HCT116 (cell line): ENCODE results near the gene KCTD10. TPM values are rescaled to one million over a fixed set of nuclear protein-coding genes. Genes with fewer than 3 reads are reported as not detected.

Source experiments
- ATAC-seq: fragments of 200-7000 bp; cut with Tn5 transposase; 2 replicates; pipeline ENCODE4 v1.9.1; 2020; ENCODE audit warnings: mild to moderate bottlenecking, moderate library complexity
- BruUV-seq: library from RNA; stranded (reverse); fragments of 400-500 nt; replicated peaks from 2 replicates; lab custom pipeline; 2021; lab: Mats Ljungman, UMichigan
- CTCF ChIA-PET: fragments of 300-600 bp; sonication (Branson Sonifier 250); formaldehyde crosslinking; loops from one replicate; lab custom pipeline; 2021; ENCODE audit warnings: antibody characterized with exemption; lab: Charles Lee
- POLR2A ChIA-PET: fragments of 300-600, 350-600 bp; sonication (Branson Sonifier 250); formaldehyde crosslinking; loops from one replicate; lab custom pipeline; 2021; ENCODE audit warnings: antibody characterized with exemption; lab: Charles Lee
- RAD21 ChIA-PET, 2 experiments: fragments of 300-600 bp; sonication (Branson Sonifier 250); formaldehyde crosslinking; loops; one replicate each; lab custom pipeline; 2023; ENCODE audit warnings: low total read pairs in 2 of 2; ENCODE audit not compliant: uncharacterized antibody in 2 of 2, unreplicated experiment in 2 of 2, low non-redundant PET in 1 of 2; lab: Charles Lee
- DNase-seq: peaks from one replicate; pipeline ENCODE4 v3.0.0-alpha.2; 2010; ENCODE audit warnings: low read depth, low spot score
- H2AFZ ChIP-seq: fragments of 200-600 bp; shearing (Covaris generic), sonication (generic); 2 replicates; pipeline ENCODE4 v1.6.1; 2017; ENCODE audit warnings: low read depth, mixed run types, mixed read lengths, antibody characterized with exemption, low read length; ENCODE audit not compliant: poor library complexity, severe bottlenecking
- H3K27ac ChIP-seq: 2 replicates; pipeline ENCODE4 v1.5.1; 2012; ENCODE audit warnings: low read depth, low read length
- H3K27me3 ChIP-seq: fragments of 200-600 bp; sonication (generic); 2 replicates; pipeline ENCODE4 v1.6.1; 2016; ENCODE audit warnings: mixed run types, low read length, mixed read lengths; ENCODE audit not compliant: insufficient read depth
- H3K36me3 ChIP-seq, 2 experiments: fragments of 200-500 bp in 1 of 2; fragments of 200-600 bp in 1 of 2; sonication (Bioruptor generic) in 1 of 2; sonication (generic) in 1 of 2; 2 replicates each; pipeline versions ENCODE4 v1.5.1 to v1.6.1; 2014 to 2016; ENCODE audit warnings: low read length in 2 of 2, inconsistent platforms in 1 of 2, mixed read lengths in 1 of 2, mixed run types in 1 of 2; ENCODE audit not compliant: insufficient read depth in 2 of 2, control insufficient read depth in 1 of 2
- H3K4me1 ChIP-seq, 2 experiments: fragments of 200-600 bp in 1 of 2; sonication (generic) in 1 of 2; 2 replicates each; pipeline versions ENCODE4 v1.5.1 to v1.6.1; 2012 to 2017; ENCODE audit warnings: low read length in 2 of 2, inconsistent platforms in 1 of 2, mild to moderate bottlenecking in 1 of 2, mixed read lengths in 1 of 2, mixed run types in 1 of 2, moderate library complexity in 1 of 2; ENCODE audit not compliant: insufficient read depth in 2 of 2, control insufficient read depth in 1 of 2
- H3K4me2 ChIP-seq: fragments of 200-600 bp; sonication (generic); 2 replicates; pipeline ENCODE4 v1.6.1; 2017; ENCODE audit warnings: mixed run types, low read length, mixed read lengths
- H3K4me3 ChIP-seq, 2 experiments: fragments of 200-600 bp in 1 of 2; sonication (generic) in 1 of 2; replicated peaks in 1 of 2; 2 replicates each; pipeline ENCODE4 v1.5.1; 2011 to 2016; ENCODE audit warnings: low read length in 2 of 2, control low read depth in 1 of 2, low read depth in 1 of 2, mild to moderate bottlenecking in 1 of 2, mixed read lengths in 1 of 2, mixed run types in 1 of 2
- H3K79me2 ChIP-seq: fragments of 200-600 bp; sonication (generic); 2 replicates; pipeline ENCODE4 v1.6.1; 2017; ENCODE audit warnings: mild to moderate bottlenecking, mixed run types, low read length, moderate library complexity, mixed read lengths; ENCODE audit not compliant: insufficient read depth
- H3K9ac ChIP-seq: fragments of 200-600 bp; sonication (generic); 2 replicates; pipeline ENCODE4 v1.6.1; 2016; ENCODE audit warnings: low read length, mixed read lengths
- H3K9me2 ChIP-seq: fragments of 200-600 bp; sonication (generic), shearing (Covaris generic); 2 replicates; pipeline ENCODE4 v1.6.1; 2017; ENCODE audit warnings: mixed run types, mild to moderate bottlenecking, moderate library complexity; ENCODE audit not compliant: insufficient read depth
- H3K9me3 ChIP-seq, 2 experiments: fragments of 200-500 bp in 1 of 2; fragments of 200-600 bp in 1 of 2; sonication (Bioruptor generic) in 1 of 2; sonication (generic) in 1 of 2; 2 replicates each; pipeline ENCODE4 v1.6.1; 2014 to 2017; ENCODE audit warnings: low read length in 2 of 2, mixed read lengths in 2 of 2, inconsistent platforms in 1 of 2, low read depth in 1 of 2, mild to moderate bottlenecking in 1 of 2, mixed run types in 1 of 2, moderate library complexity in 1 of 2; ENCODE audit not compliant: control insufficient read depth in 1 of 2, insufficient read depth in 1 of 2
- H4K20me1 ChIP-seq: fragments of 200-600 bp; sonication (generic), shearing (Covaris generic); 2 replicates; pipeline ENCODE4 v1.6.1; 2017; ENCODE audit warnings: mixed run types, mild to moderate bottlenecking, moderate library complexity; ENCODE audit not compliant: insufficient read depth
- CBX3 ChIP-seq: IDR thresholded peaks from 2 replicates; pipeline ENCODE4 v1.6.1; 2012; ENCODE audit warnings: low read depth
- CEBPB ChIP-seq: IDR thresholded peaks from 2 replicates; pipeline ENCODE4 v1.6.1; 2012; ENCODE audit warnings: low read depth
- CTCF ChIP-seq, 3 experiments: fragments of 200-600 bp in 1 of 3; sonication (generic) in 1 of 3; IDR thresholded peaks in 2 of 3; conservative IDR thresholded peaks in 1 of 3; 2 replicates each; pipeline ENCODE4 v1.5.1; 2012 to 2017; ENCODE audit warnings: low read depth in 2 of 3, low read length in 2 of 3, antibody characterized with exemption in 1 of 3, borderline replicate concordance in 1 of 3, control low read depth in 1 of 3, mild to moderate bottlenecking in 1 of 3, mixed read lengths in 1 of 3, mixed run types in 1 of 3, moderate library complexity in 1 of 3; ENCODE audit not compliant: insufficient read depth in 1 of 3
- ELF1 ChIP-seq: IDR thresholded peaks from 2 replicates; pipeline ENCODE4 v1.6.1; 2012; ENCODE audit warnings: low read depth, borderline replicate concordance
- FOSL1 ChIP-seq: IDR thresholded peaks from 2 replicates; pipeline ENCODE4 v1.6.1; 2012; ENCODE audit warnings: low read depth
- JUND ChIP-seq: IDR thresholded peaks from 2 replicates; pipeline ENCODE4 v1.6.1; 2012
- POLR2AphosphoS5 ChIP-seq: IDR thresholded peaks from 2 replicates; pipeline ENCODE4 v1.6.1; 2011; ENCODE audit warnings: mild to moderate bottlenecking, low read depth, low read length, moderate library complexity
- SIN3A ChIP-seq: IDR thresholded peaks from 2 replicates; pipeline ENCODE4 v1.6.1; 2012; ENCODE audit warnings: low read depth
- SRF ChIP-seq: IDR thresholded peaks from 2 replicates; pipeline ENCODE4 v1.6.1; 2012; ENCODE audit warnings: low read depth
- intact Hi-C: fragments of 100-400 bp; cut with micrococcal nuclease; formaldehyde crosslinking; loops from 2 replicates; pipeline ENCODE4 v1.10.0; 2022
- total RNA-seq: library from RNA; stranded (reverse); gene quantifications from one replicate; pipeline ENCODE4 v1.2.1, GENCODE V29; 2021; ENCODE audit not compliant: unreplicated experiment
- TF ChIP-seq, protein P1 (sequence below): IDR thresholded peaks from 2 replicates; pipeline ENCODE4 v1.6.1; 2012

KCTD10 gene
- total RNA-seq, 1 experiment from 2014 or later, result 34.7 TPM

DNA sequence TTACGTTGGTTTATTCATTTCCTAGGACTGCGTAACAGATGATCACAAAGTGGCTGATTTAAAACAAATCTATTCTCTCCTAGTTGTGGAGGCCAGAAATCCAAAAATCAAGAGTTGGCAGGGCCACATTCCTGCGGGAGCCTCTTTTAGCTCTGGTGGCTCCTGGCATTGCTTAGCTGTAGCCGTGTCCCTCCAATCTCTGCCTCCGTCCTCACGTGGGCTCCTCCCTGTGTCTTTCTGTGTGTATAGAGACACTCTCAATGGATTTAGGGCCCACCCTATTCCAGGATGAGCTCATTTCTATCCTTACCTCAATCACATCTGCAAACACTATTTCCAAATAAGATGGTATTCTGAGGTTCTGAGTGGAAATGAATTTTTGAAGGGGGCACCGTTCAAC, 42.5 kb downstream of the KCTD10 start (continued):
- no peak for TF ChIP-seq POLR2AphosphoS5
- TF ChIP-seq JUND, result no peak

- no peaks in the 10 kb centered on the region for H3K79me2 ChIP-seq
- ChIA-PET CTCF (interaction anchor here (1.2 to 2.6 kb wide), 15 partner anchors 10 to 412 kb away, joined by 3 to 19 read pairs (median 6); partner anchors contain the start of genes FOXN4, MMAB and MVK), RAD21 (interaction anchor here (1.0 to 1.9 kb wide), 2 partner anchors 29 to 341 kb away, joined by 3 to 4 read pairs; no protein-coding TSS in a partner anchor), POLR2A (no interaction called here)
- no peaks in the 10 kb centered on the region for H3K27me3 ChIP-seq
- TF ChIP-seq CBX3 (no peak), FOSL1 (no peak), SIN3A (no peak), ELF1 (no peak), SRF (no peak), CTCF (IDR thresholded peaks at IDR 0.05 in 2 of 3, conservative IDR thresholded peaks at IDR 0.05 in 1 of 3; ENCODE audit: borderline replicate concordance in 1 of 3, insufficient read depth in 1 of 3, low read depth in 2 of 3, low read length in 2 of 3) (peak in 2 of 3 experiments; percentile 55 to 74; a peak in 4 of 6 replicates), CEBPB (no peak)
- TF ChIP-seq, protein P1, sequence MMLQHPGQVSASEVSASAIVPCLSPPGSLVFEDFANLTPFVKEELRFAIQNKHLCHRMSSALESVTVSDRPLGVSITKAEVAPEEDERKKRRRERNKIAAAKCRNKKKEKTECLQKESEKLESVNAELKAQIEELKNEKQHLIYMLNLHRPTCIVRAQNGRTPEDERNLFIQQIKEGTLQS, result no peak
- H3K4me1 ChIP-seq, result peaks cover 0 to 8% of the 10 kb centered on the region in 2 experiments; a peak in 2 of 4 replicates
- H3K9ac ChIP-seq, result no peak overlapping the region
- intact Hi-C loops, result loop anchor here (2.0 kb wide), 1 partner anchor 43 kb away; the partner anchor contains the start of genes KCTD10 and UBE3B
- peaks cover 0 to 5% of the 10 kb centered on the region in 2 experiments; a peak in 1 of 4 replicates for H3K9me3 ChIP-seq
- ATAC-seq (peak; percentile 73), DNase-seq (no peak)
- no peak overlapping the region for H3K27ac ChIP-seq
- H3K9me2 ChIP-seq, result no peaks in the 10 kb centered on the region
- H3K36me3 ChIP-seq, result no peaks in the 10 kb centered on the region
- BruUV-seq, result no TSS peak
- no peaks in the 10 kb centered on the region for H4K20me1 ChIP-seq
- no peak overlapping the region for H2AFZ ChIP-seq
- no peak overlapping the region for H3K4me2 ChIP-seq
- H3K4me3 ChIP-seq, result no peak overlapping the region
Measured at GRCh38 chr12:109433618-109434017, 43.5 kb downstream of the KCTD10 start.
